Measurements from ENCODE around the gene C11orf24. TPM values are rescaled to one million over a fixed set of nuclear protein-coding genes. Genes with fewer than 3 reads are reported as not detected.
A peak's percentile ranks its signal among the peaks of the same experiment; 100 is the strongest.

C11orf24 gene
- total and polyA plus RNA-seq, 12 donors = 14.9 to 62.2 (median 30.8) TPM

DNA sequence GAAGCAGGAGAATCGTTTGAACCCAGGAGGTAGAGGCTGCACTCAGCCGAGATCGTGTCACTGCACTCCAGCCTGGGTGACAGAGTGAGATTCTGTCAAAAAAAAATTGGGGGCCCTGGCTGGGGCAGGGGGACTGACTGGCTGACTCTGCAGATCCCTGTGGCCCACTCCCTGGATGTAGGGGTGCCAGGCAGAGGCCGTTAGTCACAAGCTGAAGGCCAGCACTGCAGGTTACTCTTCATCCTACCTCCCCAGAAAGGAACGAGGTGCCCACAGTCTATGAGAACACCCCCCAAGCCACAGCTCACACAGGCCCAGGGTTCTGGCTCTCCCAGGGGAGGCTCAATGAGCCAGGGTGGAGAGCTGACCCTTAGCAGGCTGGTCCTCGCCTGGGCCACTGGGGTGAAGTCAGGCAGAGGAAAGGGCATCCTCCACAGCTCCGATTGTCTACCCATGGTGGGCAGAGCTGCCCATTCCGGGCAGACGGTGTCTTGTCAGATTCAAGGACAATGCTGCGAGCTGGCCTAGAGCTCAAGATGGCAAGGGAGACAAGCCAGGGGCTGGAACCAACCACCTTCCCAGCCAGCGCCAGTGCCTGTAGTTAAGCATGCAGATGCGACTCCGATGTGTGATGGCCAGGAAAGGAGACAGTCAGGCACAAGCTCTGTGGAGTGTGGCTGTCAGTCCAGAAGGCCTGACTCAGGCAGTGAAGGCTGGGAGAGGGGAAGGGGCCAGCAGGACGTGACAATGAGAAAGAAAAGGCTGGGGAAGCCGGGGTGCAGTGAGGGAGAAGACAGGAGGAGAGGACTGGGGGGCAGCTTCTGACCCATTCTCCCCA lies 12.4 kb downstream of the C11orf24 start:
- no peaks in the 10 kb centered on the region for H3K9me3 ChIP-seq
- H3K4me1 ChIP-seq = peaks cover 0 to 33% (median 6%) of the 10 kb centered on the region in 9 donors
- 91% methylated on average over 15 of the region's 15 CpGs for WGBS, 2 donors
- TF ChIP-seq, protein P1, sequence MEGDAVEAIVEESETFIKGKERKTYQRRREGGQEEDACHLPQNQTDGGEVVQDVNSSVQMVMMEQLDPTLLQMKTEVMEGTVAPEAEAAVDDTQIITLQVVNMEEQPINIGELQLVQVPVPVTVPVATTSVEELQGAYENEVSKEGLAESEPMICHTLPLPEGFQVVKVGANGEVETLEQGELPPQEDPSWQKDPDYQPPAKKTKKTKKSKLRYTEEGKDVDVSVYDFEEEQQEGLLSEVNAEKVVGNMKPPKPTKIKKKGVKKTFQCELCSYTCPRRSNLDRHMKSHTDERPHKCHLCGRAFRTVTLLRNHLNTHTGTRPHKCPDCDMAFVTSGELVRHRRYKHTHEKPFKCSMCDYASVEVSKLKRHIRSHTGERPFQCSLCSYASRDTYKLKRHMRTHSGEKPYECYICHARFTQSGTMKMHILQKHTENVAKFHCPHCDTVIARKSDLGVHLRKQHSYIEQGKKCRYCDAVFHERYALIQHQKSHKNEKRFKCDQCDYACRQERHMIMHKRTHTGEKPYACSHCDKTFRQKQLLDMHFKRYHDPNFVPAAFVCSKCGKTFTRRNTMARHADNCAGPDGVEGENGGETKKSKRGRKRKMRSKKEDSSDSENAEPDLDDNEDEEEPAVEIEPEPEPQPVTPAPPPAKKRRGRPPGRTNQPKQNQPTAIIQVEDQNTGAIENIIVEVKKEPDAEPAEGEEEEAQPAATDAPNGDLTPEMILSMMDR (IDR thresholded peaks at IDR 0.05) = no peak
- H3K27me3 ChIP-seq = no peaks in the 10 kb centered on the region
- H3K36me3 ChIP-seq = peaks cover 0 to 44% (median 32%) of the 10 kb centered on the region in 9 donors
- no peak for DNase-seq
- no peak for ATAC-seq
- H3K4me3 ChIP-seq = no peak overlapping the region
- H3K27ac ChIP-seq = no peak overlapping the region
- intact Hi-C loops (cut with DNase I) = loop anchor here in 7 of 10 donors (5.0 kb wide), 4 partner anchors 38 to 188 kb away; no protein-coding TSS in a partner anchor

DNA sequence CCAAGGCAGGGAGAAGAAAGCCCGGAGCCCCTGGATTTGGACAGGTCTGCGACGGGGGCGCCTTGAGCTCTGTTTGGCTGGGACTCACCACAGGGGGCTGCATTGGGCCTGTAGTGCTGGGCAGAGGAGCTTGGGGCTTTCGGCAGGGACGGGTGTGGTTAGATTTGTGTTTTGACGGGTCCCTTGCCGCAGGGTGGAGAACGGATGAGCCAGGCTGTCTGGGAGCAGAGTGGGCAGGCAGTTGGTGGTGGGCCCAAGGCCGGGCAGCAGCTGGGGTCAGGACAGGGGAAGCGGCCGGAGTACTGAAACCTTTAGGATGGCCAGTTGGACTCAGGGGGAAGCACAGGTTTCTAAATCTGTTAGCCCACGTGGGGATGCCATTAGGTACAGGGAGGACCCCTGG lies 13.4 kb downstream of the C11orf24 start:
- Histone ChIP-seq H3K36me3 (peaks cover 0 to 38% (median 24%) of the 10 kb centered on the region in 9 donors), H3K27ac (peak overlapping the region in 1 of 10 donors; percentile 36), H3K9me3 (no peaks in the 10 kb centered on the region), H3K4me3 (no peak overlapping the region), H3K4me1 (peaks cover 0 to 31% (median 6%) of the 10 kb centered on the region in 9 donors), H3K27me3 (no peaks in the 10 kb centered on the region)
- 92% methylated on average over 13 of the region's 13 CpGs for WGBS, 2 donors
- TF ChIP-seq, protein P1 (IDR thresholded peaks at IDR 0.05) = no peak
- no peak for DNase-seq
- peak in 1 of 8 donors; percentile 2 for ATAC-seq
- intact Hi-C loops (cut with DNase I) = loop anchor here in 7 of 10 donors (1.0 to 5.0 kb wide), 5 partner anchors 39 to 189 kb away; no protein-coding TSS in a partner anchor

DNA sequence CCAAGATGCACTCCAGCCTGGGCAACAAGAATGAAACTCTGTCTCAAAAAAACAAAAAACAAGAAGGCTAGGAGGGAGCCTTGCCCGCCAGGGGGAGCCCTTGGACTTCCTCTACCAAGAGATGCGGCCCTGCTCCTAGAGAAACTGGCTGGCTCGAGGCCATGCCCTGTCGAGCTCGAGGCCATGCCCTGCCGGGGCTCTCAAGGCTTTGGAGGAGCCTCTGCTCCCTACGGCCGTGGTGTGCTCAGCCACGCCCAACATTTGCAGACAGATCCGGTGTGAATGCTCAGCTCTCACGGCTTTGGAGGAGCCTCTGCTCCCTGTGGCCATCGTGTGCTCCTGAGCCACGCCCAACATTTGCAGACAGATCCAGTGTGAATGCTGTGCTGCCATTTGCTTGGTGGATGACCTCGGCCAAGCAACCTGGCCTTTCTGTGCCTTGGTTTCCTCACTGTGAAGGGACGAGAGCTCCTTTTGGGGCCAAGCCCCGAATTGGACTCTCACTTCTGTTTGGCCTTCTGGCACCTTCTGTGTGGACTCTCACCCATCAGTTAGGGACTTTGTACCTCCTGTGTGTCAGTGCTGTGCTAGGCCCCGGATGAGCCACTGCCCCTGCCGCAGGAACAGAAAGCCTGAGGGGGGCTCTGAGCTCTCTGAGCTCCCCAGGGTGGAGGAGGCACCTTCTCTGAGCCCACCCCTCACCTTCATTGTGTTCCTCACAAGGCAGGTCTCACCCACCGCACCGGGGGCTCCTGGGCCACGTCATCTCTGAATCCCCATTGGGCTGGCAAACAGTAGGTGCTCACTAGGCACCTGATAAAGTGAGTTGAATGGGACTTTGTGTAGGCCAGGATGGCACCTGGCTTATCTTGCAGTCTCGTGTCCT lies 14.1 kb downstream of the C11orf24 start:
- peak overlapping the region in 1 of 10 donors; percentile 36 for H3K27ac ChIP-seq
- H3K4me1 ChIP-seq = peaks cover 0 to 30% (median 6%) of the 10 kb centered on the region in 9 donors
- peak overlapping the region in 4 of 10 donors; percentile 18 to 23 (median 20) for H3K4me3 ChIP-seq
- no peaks in the 10 kb centered on the region for H3K9me3 ChIP-seq
- 35 to 41% methylated on average over 22 of the region's 22 CpGs for WGBS, 2 donors
- DNase-seq (peak; percentile 94 to 97), ATAC-seq (peak; percentile 70 to 91 (median 86))
- H3K36me3 ChIP-seq = peaks cover 0 to 32% (median 19%) of the 10 kb centered on the region in 9 donors
- TF ChIP-seq, protein P1 (IDR thresholded peaks at IDR 0.05) = peak; percentile 78 to 94 (median 89)
- no peaks in the 10 kb centered on the region for H3K27me3 ChIP-seq
- intact Hi-C loops (cut with DNase I) = loop anchor here (1.0 to 5.0 kb wide), 12 partner anchors 39 to 190 kb away; no protein-coding TSS in a partner anchor

DNA sequence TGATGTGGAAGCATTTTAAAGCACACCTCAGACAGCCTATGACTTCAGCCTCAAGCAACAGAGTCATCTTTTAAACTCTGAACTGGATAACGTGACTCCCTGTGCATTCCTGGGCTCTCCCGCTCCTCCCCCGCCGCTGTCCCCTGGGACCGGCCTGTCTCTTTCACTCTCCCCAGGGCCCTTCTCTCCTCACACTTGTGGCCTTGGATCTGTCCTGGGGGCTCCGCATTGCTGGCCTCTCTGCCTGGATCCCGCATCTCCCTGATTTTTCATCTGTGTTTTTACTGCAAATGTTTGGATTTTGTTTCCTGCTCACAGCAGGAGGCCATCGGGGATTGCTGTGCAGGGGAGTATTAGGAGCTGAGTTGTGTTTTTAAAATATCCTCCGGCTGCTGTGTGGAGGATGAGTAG lies 15.4 kb downstream of the C11orf24 start:
- H3K36me3 ChIP-seq = peaks cover 0 to 18% (median 5%) of the 10 kb centered on the region in 9 donors
- peaks cover 0 to 30% (median 6%) of the 10 kb centered on the region in 9 donors for H3K4me1 ChIP-seq
- intact Hi-C loops (cut with DNase I) = loop anchor here (2.0 to 5.0 kb wide), 9 partner anchors 40 to 191 kb away; no protein-coding TSS in a partner anchor
- peaks cover 0 to 3% (median 0%) of the 10 kb centered on the region in 11 donors for H3K9me3 ChIP-seq
- no peaks in the 10 kb centered on the region for H3K27me3 ChIP-seq
- ATAC-seq (peak in 4 of 8 donors; percentile 7 to 50 (median 36)), DNase-seq (peak in 1 of 2 donors; percentile 62)
- 56 to 61% methylated on average over 9 of the region's 9 CpGs for WGBS, 2 donors
- peak overlapping the region in 1 of 10 donors; percentile 6 for H3K4me3 ChIP-seq
- H3K27ac ChIP-seq = peak overlapping the region in 1 of 10 donors; percentile 22
- TF ChIP-seq, protein P1 (IDR thresholded peaks at IDR 0.05) = no peak
